GM23338 (cell line): ENCODE results near the gene MINDY4. TPM values are rescaled to one million over a fixed set of nuclear protein-coding genes. Genes with fewer than 3 reads are reported as not detected.

ENCODE experiments used
- ATAC-seq: fragments of 200-7000 bp; cut with Tn5 transposase; 3 replicates; pipeline ENCODE4 v1.9.1; 2020
- DNase-seq: peaks from one replicate; pipeline ENCODE4 v3.0.0-alpha.2; 2015; ENCODE audit warnings: low spot score
- H2AFZ ChIP-seq: fragments of 200-600 bp; sonication (generic); 2 replicates; pipeline ENCODE4 v1.8.0; 2016; ENCODE audit warnings: antibody characterized with exemption, mild to moderate bottlenecking, moderate library complexity
- H3F3A ChIP-seq: fragments of 200-600 bp; sonication (generic); replicated peaks from 2 replicates; pipeline ENCODE4 v1.8.0; 2017; ENCODE audit warnings: antibody characterized with exemption, mixed run types, low read depth
- H3K27ac ChIP-seq: fragments of 200-600 bp; sonication (generic); 2 replicates; pipeline ENCODE4 v1.6.1; 2016; ENCODE audit warnings: low read depth
- H3K27me3 ChIP-seq: fragments of 200-600 bp; sonication (generic); 2 replicates; pipeline ENCODE4 v1.8.0; 2016; ENCODE audit warnings: mild to moderate bottlenecking, mixed run types, moderate library complexity; ENCODE audit not compliant: insufficient read depth
- H3K36me3 ChIP-seq: fragments of 200-600 bp; sonication (generic); 2 replicates; pipeline ENCODE4 v1.8.0; 2016; ENCODE audit warnings: mild to moderate bottlenecking; ENCODE audit not compliant: insufficient read depth
- H3K4me1 ChIP-seq: fragments of 200-600 bp; sonication (generic); 2 replicates; pipeline ENCODE4 v1.8.0; 2016; ENCODE audit warnings: mild to moderate bottlenecking, moderate library complexity; ENCODE audit not compliant: insufficient read depth
- H3K4me2 ChIP-seq: fragments of 200-600 bp; sonication (generic); 2 replicates; pipeline ENCODE4 v1.7.1; 2017; ENCODE audit warnings: mixed run types
- H3K4me3 ChIP-seq: fragments of 200-600 bp; sonication (generic); 2 replicates; pipeline ENCODE4 v1.6.1; 2016; ENCODE audit warnings: mixed run types
- H3K79me2 ChIP-seq: fragments of 200-600 bp; sonication (generic); replicated peaks from 2 replicates; pipeline ENCODE4 v1.8.0; 2017; ENCODE audit warnings: mild to moderate bottlenecking; ENCODE audit not compliant: insufficient read depth
- H3K9me2 ChIP-seq: fragments of 200-600 bp; sonication (generic); 2 replicates; pipeline ENCODE4 v1.8.0; 2017; ENCODE audit not compliant: insufficient read depth
- H4K20me1 ChIP-seq: fragments of 200-600 bp; sonication (generic); replicated peaks from 2 replicates; pipeline ENCODE4 v1.8.0; 2017; ENCODE audit warnings: mild to moderate bottlenecking; ENCODE audit not compliant: insufficient read depth
- H3K27ac Mint-ChIP-seq: 2 replicates; pipeline ENCODE4 v1.8.0; 2020; ENCODE audit warnings: inconsistent platforms, mild to moderate bottlenecking, moderate library complexity, mixed read lengths
- H3K27me3 Mint-ChIP-seq: 3 replicates; pipeline ENCODE4 v1.8.0; 2022; ENCODE audit warnings: low read depth, mild to moderate bottlenecking, moderate library complexity, mixed read lengths, inconsistent platforms; ENCODE audit not compliant: insufficient read depth, poor library complexity
- H3K36me3 Mint-ChIP-seq: 3 replicates; pipeline ENCODE4 v1.8.0; 2021; ENCODE audit warnings: low read depth, mild to moderate bottlenecking, inconsistent platforms, moderate library complexity, mixed read lengths
- H3K4me1 Mint-ChIP-seq: 3 replicates; pipeline ENCODE4 v1.8.0; 2020; ENCODE audit warnings: mild to moderate bottlenecking, inconsistent platforms, mixed read lengths
- H3K4me3 Mint-ChIP-seq: 3 replicates; pipeline ENCODE4 v1.8.0; 2021; ENCODE audit warnings: moderate library complexity, mild to moderate bottlenecking, inconsistent platforms, mixed read lengths
- H3K9me3 Mint-ChIP-seq: 3 replicates; pipeline ENCODE4 v1.8.0; 2020; ENCODE audit warnings: moderate library complexity, mild to moderate bottlenecking, inconsistent platforms, mixed read lengths
- CREB1 ChIP-seq: fragments of 250-450 bp; sonication (Bioruptor Pico); IDR thresholded peaks from 2 replicates; pipeline ENCODE4 v1.5.0; 2020; ENCODE audit warnings: low read depth, mild to moderate bottlenecking, moderate library complexity
- CTCF ChIP-seq, 2 experiments: fragments of 200-600 bp in 1 of 2; sonication (generic) in 1 of 2; conservative IDR thresholded peaks; 2 replicates each; pipeline versions ENCODE4 v1.5.1 to v1.6.1; 2016 to 2017; ENCODE audit warnings: antibody characterized with exemption in 2 of 2, low read depth in 2 of 2, mild to moderate bottlenecking in 2 of 2, moderate library complexity in 1 of 2
- ETS1 ChIP-seq: IDR thresholded peaks from 2 replicates; pipeline ENCODE4 v1.6.1; 2016; ENCODE audit warnings: antibody characterized with exemption
- EZH2 ChIP-seq: fragments of 200-600 bp; sonication (generic); IDR thresholded peaks from one replicate; pipeline ENCODE4 v1.8.0; 2017; ENCODE audit warnings: antibody characterized with exemption, mild to moderate bottlenecking, low read depth; ENCODE audit not compliant: unreplicated experiment
- EZH2phosphoT487 ChIP-seq: fragments of 200-600 bp; sonication (generic); IDR thresholded peaks from one replicate; pipeline ENCODE4 v1.8.1; 2018; ENCODE audit warnings: antibody characterized with exemption; ENCODE audit not compliant: unreplicated experiment
- JUNB ChIP-seq: IDR thresholded peaks from one replicate; pipeline ENCODE4 v1.6.1; 2016; ENCODE audit warnings: antibody characterized with exemption; ENCODE audit not compliant: unreplicated experiment
- NANOG ChIP-seq: IDR thresholded peaks from 2 replicates; pipeline ENCODE4 v1.6.1; 2016; ENCODE audit warnings: antibody characterized with exemption, borderline replicate concordance
- POLR2AphosphoS5 ChIP-seq: IDR thresholded peaks from 2 replicates; pipeline ENCODE4 v1.6.1; 2016; ENCODE audit warnings: antibody characterized with exemption, low read depth
- STAT1 ChIP-seq: IDR thresholded peaks from one replicate; pipeline ENCODE4 v1.6.1; 2016; ENCODE audit warnings: antibody characterized with exemption; ENCODE audit not compliant: unreplicated experiment
- ZNF114 ChIP-seq: fragments of 250-450 bp; sonication (Bioruptor Pico); IDR thresholded peaks from 2 replicates; pipeline ENCODE4 v1.5.0; 2020; ENCODE audit warnings: mild to moderate bottlenecking, moderate library complexity
- ZNF331 ChIP-seq: fragments of 250-450 bp; sonication (Bioruptor Pico); IDR thresholded peaks from 2 replicates; pipeline ENCODE4 v1.5.0; 2020; ENCODE audit warnings: low read depth, mild to moderate bottlenecking, moderate library complexity
- polyA plus RNA-seq: library from polyadenylated mRNA; unstranded; fragments of >200 nt; fragmentation: Nextera tagmentation; extraction: Ambion mirVana; gene quantifications from 2 replicates; pipeline ENCODE4 v1.2.1, GENCODE V29; 2016
- total RNA-seq: library from RNA; depleted of rRNA; stranded (reverse); fragments of >200 nt; shearing (Covaris generic); gene quantifications from 2 replicates; pipeline ENCODE4 v1.2.3, GENCODE V29; 2014
- TF ChIP-seq, protein P1 (sequence below): IDR thresholded peaks from one replicate; pipeline ENCODE4 v1.6.1; 2018; ENCODE audit warnings: antibody characterized with exemption; ENCODE audit not compliant: unreplicated experiment

Gene MINDY4
- total and polyA plus RNA-seq, 2 experiments from 2014 or later: 1.7 to 4.4 TPM

GRCh38 chr7:30862995-30863705, 91.9 kb downstream of the MINDY4 start:
- Mint-ChIP-seq H3K4me3 (no peak overlapping the region), H3K27me3 (peaks cover 8% of the 10 kb centered on the region), H3K4me1 (no peaks in the 10 kb centered on the region), H3K27ac (no peak overlapping the region), H3K36me3 (no peaks in the 10 kb centered on the region), H3K9me3 (no peaks in the 10 kb centered on the region)
- Histone ChIP-seq H3K4me1 (no peaks in the 10 kb centered on the region), H3K27ac (no peak overlapping the region), H3K79me2 (no peaks in the 10 kb centered on the region), H3K9me2 (no peaks in the 10 kb centered on the region), H3K4me3 (no peak overlapping the region), H3K27me3 (no peaks in the 10 kb centered on the region), H3K4me2 (no peak overlapping the region), H4K20me1 (no peaks in the 10 kb centered on the region), H3F3A (no peaks in the 10 kb centered on the region), H3K36me3 (no peaks in the 10 kb centered on the region), H2AFZ (no peak overlapping the region)
- DNase-seq (no peak), ATAC-seq (no peak)
- TF ChIP-seq POLR2AphosphoS5 (no peak), CREB1 (CRISPR knock-in tag) (no peak), CTCF (conservative IDR thresholded peaks at IDR 0.05; ENCODE audit: low read depth in 2 of 2) (no peak), EZH2 (no peak), ETS1 (no peak), EZH2phosphoT487 (no peak), JUNB (no peak)

GRCh38 chr7:30863706-30864035, 92.5 kb downstream of the MINDY4 start:
- Histone ChIP-seq H3K9me2 (no peaks in the 10 kb centered on the region), H3K36me3 (no peaks in the 10 kb centered on the region), H3K4me1 (no peaks in the 10 kb centered on the region), H2AFZ (no peak overlapping the region), H4K20me1 (no peaks in the 10 kb centered on the region), H3K79me2 (no peaks in the 10 kb centered on the region), H3F3A (no peaks in the 10 kb centered on the region), H3K4me2 (no peak overlapping the region), H3K27me3 (no peaks in the 10 kb centered on the region), H3K4me3 (no peak overlapping the region), H3K27ac (no peak overlapping the region)
- ATAC-seq (no peak), DNase-seq (no peak)
- Mint-ChIP-seq H3K4me3 (no peak overlapping the region), H3K9me3 (no peaks in the 10 kb centered on the region), H3K4me1 (no peaks in the 10 kb centered on the region), H3K27me3 (peaks cover 6% of the 10 kb centered on the region), H3K27ac (no peak overlapping the region), H3K36me3 (no peaks in the 10 kb centered on the region)
- TF ChIP-seq EZH2phosphoT487 (no peak), EZH2 (no peak), STAT1 (no peak), POLR2AphosphoS5 (no peak), NANOG (no peak), ZNF331 (CRISPR knock-in tag) (no peak), ZNF114 (CRISPR knock-in tag) (no peak), JUNB (no peak)
- TF ChIP-seq, protein P1, sequence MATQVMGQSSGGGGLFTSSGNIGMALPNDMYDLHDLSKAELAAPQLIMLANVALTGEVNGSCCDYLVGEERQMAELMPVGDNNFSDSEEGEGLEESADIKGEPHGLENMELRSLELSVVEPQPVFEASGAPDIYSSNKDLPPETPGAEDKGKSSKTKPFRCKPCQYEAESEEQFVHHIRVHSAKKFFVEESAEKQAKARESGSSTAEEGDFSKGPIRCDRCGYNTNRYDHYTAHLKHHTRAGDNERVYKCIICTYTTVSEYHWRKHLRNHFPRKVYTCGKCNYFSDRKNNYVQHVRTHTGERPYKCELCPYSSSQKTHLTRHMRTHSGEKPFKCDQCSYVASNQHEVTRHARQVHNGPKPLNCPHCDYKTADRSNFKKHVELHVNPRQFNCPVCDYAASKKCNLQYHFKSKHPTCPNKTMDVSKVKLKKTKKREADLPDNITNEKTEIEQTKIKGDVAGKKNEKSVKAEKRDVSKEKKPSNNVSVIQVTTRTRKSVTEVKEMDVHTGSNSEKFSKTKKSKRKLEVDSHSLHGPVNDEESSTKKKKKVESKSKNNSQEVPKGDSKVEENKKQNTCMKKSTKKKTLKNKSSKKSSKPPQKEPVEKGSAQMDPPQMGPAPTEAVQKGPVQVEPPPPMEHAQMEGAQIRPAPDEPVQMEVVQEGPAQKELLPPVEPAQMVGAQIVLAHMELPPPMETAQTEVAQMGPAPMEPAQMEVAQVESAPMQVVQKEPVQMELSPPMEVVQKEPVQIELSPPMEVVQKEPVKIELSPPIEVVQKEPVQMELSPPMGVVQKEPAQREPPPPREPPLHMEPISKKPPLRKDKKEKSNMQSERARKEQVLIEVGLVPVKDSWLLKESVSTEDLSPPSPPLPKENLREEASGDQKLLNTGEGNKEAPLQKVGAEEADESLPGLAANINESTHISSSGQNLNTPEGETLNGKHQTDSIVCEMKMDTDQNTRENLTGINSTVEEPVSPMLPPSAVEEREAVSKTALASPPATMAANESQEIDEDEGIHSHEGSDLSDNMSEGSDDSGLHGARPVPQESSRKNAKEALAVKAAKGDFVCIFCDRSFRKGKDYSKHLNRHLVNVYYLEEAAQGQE: no peak
